GM10266 (cell line): ENCODE data around the gene NQO2.

Experiments used
- DNase-seq: peaks from one replicate; pipeline ENCODE4 v3.0.0; 2012; ENCODE audit errors: extremely low spot score
- TF ChIP-seq, protein P1 (sequence below): IDR thresholded peaks from 2 replicates; pipeline ENCODE4 v1.5.1; 2012; ENCODE audit warnings: mild to moderate bottlenecking, low read depth; ENCODE audit not compliant: control insufficient read depth, insufficient read depth; ENCODE audit errors: missing control alignments

NQO2 gene

DNA sequence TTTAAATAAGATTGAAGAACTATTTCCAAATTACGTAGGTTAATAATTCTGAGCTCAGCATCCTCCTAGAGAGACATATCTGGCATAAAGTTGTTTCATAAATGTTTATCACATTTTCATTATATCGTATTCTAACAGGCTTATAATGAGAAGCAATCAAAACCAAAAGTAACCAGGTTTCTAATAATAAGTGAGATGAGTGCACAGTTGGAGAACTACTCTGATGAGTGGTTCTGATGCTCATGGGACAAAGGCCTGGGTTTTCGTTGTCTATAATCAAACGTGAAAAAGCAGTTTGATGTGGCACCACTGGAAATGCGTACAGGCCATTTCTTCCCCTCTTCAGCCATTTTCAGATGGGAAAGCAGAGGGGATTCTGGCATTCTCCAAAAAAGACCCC, 23.6 kb upstream of the NQO2 start:
- TF ChIP-seq, protein P1, sequence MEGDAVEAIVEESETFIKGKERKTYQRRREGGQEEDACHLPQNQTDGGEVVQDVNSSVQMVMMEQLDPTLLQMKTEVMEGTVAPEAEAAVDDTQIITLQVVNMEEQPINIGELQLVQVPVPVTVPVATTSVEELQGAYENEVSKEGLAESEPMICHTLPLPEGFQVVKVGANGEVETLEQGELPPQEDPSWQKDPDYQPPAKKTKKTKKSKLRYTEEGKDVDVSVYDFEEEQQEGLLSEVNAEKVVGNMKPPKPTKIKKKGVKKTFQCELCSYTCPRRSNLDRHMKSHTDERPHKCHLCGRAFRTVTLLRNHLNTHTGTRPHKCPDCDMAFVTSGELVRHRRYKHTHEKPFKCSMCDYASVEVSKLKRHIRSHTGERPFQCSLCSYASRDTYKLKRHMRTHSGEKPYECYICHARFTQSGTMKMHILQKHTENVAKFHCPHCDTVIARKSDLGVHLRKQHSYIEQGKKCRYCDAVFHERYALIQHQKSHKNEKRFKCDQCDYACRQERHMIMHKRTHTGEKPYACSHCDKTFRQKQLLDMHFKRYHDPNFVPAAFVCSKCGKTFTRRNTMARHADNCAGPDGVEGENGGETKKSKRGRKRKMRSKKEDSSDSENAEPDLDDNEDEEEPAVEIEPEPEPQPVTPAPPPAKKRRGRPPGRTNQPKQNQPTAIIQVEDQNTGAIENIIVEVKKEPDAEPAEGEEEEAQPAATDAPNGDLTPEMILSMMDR, result no peak
- no peak for DNase-seq

DNA sequence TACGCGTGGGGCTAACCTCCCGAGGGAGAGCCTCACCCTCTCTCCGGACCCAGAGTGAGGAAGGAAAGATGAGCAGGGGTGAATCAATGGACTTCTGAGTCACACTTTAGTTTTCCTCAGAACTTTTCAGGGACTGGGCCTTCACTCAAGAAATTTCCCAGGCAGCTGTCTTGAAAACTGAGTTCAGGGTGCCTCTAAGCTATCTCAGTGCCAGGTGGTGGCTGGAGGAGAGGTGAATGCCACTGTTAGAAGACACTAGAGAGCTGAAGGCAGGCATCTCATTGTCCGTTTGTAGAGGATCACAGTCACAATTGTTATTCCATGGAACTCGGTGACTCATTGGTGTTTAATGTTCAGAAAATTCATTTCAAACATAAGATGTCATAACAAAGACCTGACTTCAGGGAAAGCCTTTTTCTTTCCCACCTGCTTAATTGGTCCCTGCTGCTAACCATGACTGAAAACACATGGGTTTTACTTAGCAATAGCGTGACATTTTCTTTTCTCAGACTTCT, 23.1 kb upstream of the NQO2 start:
- DNase-seq, result no peak
- TF ChIP-seq, protein P1, result no peak

DNA sequence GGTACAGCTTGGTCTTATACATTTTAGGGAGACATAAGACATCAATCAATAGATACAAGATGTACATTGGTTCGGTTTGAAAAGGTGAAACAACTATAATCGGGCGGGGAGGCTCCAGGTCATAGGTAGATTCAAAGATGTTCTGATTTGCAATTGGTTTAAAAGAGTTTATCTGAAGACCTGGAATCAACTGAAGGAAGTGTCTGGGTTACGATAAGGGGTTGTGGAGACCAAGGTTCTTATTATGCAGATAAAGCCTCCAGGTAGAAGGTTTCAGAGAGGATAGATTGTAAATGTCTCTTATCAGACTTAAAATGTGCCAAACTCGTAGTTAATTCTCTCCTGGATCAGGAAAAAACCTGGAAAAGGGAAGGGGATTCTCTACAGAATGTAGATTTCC, 22.4 kb upstream of the NQO2 start:
- TF ChIP-seq, protein P1, result no peak
- no peak for DNase-seq

DNA sequence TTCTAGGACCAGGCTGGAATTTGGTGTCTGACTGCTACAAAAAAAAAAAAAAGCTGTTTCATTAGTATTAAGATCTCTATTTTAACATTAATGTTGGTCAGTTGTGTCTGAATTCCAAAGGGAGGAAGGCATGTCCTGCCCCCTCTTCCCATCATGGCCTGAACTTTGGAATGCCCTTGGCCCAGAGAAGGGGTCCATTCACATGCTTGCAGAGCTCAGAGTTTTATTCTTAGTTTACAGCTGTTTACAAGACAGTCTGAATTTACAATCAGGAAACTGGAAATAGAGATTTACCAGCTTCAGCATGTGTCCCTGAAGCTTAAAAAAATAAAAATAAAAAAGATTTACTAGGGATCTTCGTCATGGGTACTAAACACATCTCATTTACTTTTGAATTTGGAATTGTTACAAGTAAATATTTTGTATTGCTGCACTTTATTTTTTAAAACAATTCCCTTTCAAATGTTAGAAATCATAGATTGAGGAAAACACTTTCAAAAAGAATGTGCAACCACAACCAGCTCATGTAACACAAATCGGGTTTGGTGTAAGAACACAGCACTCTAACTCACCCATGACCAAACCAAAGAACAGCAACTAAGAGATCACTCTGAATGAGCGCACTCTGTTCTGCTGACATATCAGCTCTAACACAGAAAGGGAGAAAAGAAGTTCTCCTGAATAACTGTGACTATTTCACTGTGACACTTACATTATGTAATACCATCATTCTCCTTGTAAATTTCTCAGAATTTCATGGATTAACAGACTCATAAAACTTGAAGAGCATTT, 21.7 kb upstream of the NQO2 start:
- TF ChIP-seq, protein P1, result no peak
- DNase-seq, result no peak

- no peak for DNase-seq
- TF ChIP-seq, protein P1, result no peak
Observed at GRCh38 chr6:2978923-2979322, 20.8 kb upstream of the NQO2 start.

DNA sequence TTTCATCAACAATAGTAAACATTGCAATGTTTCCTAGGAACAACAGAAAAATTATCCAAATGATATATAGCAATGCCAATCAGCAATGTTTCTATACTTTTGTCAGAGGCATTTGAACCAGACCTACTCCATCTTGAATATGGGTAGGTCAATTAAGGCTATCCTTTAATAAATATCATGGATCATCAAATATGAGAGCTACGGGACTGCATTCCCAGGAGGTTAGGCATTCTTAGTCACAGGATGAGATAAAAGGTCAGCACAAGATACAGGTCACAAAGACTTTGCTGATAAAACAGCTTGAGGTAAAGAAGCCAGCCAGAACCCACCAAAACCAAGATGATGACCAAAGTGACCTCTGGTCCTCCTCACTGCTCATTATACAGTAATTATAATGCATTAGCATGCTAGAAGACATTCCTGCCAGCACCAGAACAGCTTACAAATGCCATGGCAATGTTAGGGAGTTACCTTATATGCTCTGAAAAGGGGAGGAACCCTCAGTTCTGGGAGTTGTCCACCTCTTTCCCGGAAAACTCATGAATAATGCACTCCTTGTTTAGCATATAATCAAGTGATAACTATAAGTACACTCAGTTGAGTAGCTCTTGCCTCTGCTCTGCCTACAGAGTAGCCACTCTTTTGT, 19.8 kb upstream of the NQO2 start:
- DNase-seq, result no peak

More for the DNA sequence above, 19.8 kb upstream of the NQO2 start:
- TF ChIP-seq, protein P1, result no peak
